Stimulated activated memory B cell treated with anti-CD40 and anti-IgM and Interleukin-4, amounts not matched to agents 10 μg/mL and 1 μg/mL and 100 μg/mL, for 72 hours (primary cell): ENCODE measurements around the gene TMEM38A.

Experiments used
- ATAC-seq: fragments of 150-1000 bp; cut with Tn5 transposase; 2 replicates; pipeline ENCODE4 v1.10.0; 2021
- H3K27ac Mint-ChIP-seq: one replicate; pipeline ENCODE4 v1.8.0; 2022; ENCODE audit warnings: mild to moderate bottlenecking, mixed read lengths
- H3K27me3 Mint-ChIP-seq: one replicate; pipeline ENCODE4 v1.8.0; 2022; ENCODE audit warnings: mixed read lengths
- H3K36me3 Mint-ChIP-seq: one replicate; pipeline ENCODE4 v1.8.0; 2022; ENCODE audit warnings: mixed read lengths
- H3K4me1 Mint-ChIP-seq: one replicate; pipeline ENCODE4 v1.8.0; 2022; ENCODE audit warnings: mixed read lengths
- H3K4me3 Mint-ChIP-seq: one replicate; pipeline ENCODE4 v1.8.0; 2022; ENCODE audit warnings: mild to moderate bottlenecking, moderate library complexity, mixed read lengths
- H3K9me3 Mint-ChIP-seq: one replicate; pipeline ENCODE4 v1.8.0; 2022; ENCODE audit warnings: mixed read lengths

TMEM38A gene

DNA sequence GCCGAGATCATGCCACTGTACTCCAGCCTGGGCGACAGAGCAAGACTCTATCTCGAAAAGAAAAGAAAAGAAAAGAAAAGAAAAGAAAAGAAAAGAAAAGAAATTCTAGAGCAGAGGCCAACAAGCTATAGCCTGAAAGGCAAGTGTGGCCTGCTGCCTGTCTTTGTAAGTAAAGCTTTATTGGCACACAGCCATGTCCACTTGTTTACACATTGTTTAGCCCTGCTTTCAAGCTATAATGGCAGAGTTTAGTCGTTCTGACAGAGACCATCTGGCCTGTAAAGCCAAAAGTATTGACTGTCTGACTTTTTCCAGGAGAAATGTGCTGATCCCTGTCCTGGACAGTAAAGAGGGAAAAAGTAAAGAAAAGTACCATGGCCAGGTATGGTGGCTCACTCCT is 77.0 kb downstream of the TMEM38A start:
- no peak for ATAC-seq
- no peaks in the 10 kb centered on the region for H3K36me3 Mint-ChIP-seq
- peaks cover 2% of the 10 kb centered on the region for H3K9me3 Mint-ChIP-seq
- H3K27me3 Mint-ChIP-seq, result no peaks in the 10 kb centered on the region
- H3K4me3 Mint-ChIP-seq, result no peak overlapping the region
- no peaks in the 10 kb centered on the region for H3K4me1 Mint-ChIP-seq
- H3K27ac Mint-ChIP-seq, result no peak overlapping the region

DNA sequence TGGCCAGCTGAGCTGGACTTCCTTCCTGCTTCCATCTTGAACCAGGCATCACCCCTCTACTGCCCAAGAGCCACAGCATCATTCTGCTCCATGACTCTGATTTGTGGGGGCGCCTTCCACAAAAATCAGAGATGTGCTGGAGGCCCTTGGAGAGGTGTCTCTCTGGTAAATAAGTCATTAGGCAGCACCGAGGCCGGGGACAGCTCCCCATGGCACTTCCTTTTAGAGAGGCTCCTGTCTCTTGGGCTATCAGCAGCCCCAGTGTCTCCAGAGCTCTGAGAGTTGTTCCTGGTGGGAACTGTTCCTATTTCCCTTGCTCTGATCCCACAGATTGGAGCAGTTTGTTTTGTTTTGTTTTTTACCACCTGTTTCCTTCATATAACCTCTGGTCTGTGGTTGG is 78.6 kb downstream of the TMEM38A start:
- no peaks in the 10 kb centered on the region for H3K4me1 Mint-ChIP-seq
- H3K27me3 Mint-ChIP-seq, result no peaks in the 10 kb centered on the region
- H3K36me3 Mint-ChIP-seq, result no peaks in the 10 kb centered on the region
- H3K4me3 Mint-ChIP-seq, result no peak overlapping the region
- no peak for ATAC-seq
- peaks cover 2% of the 10 kb centered on the region for H3K9me3 Mint-ChIP-seq
- H3K27ac Mint-ChIP-seq, result no peak overlapping the region
